ENCODE data around the gene PRND.

The PRND gene

GRCh38 chr20:4775322-4776078, 53.8 kb downstream of the PRND start:
- in situ Hi-C loops (cut with HindIII; ENCODE audit: low sequenced_read_pairs) = no loop called here

GRCh38 chr20:4776079-4776630, 54.4 kb downstream of the PRND start:
- in situ Hi-C loops (cut with HindIII; ENCODE audit: low sequenced_read_pairs) = no loop called here

All from endothelial cell of hepatic sinusoid (primary cell).